Loucy (cell line): ENCODE data around the gene DSC2.

Experiments used
- CTCF ChIP-seq: fragments of 200-600 bp; sonication (generic); conservative IDR thresholded peaks from 2 replicates; pipeline ENCODE4 v1.5.1; 2014; ENCODE audit warnings: mild to moderate bottlenecking, antibody characterized with exemption, low read length
- EZH2phosphoT487 ChIP-seq: fragments of 200-600 bp; IDR thresholded peaks from 2 replicates; pipeline ENCODE4 v1.6.1; 2018; ENCODE audit warnings: antibody characterized with exemption, mild to moderate bottlenecking, moderate library complexity, borderline replicate concordance

GRCh38 chr18:31048216-31048615 lies 54.0 kb downstream of the DSC2 start:
- TF ChIP-seq EZH2phosphoT487 (no peak), CTCF (no peak)
